Activated CD4-positive, CD25-positive, alpha-beta regulatory T cell treated with anti-CD3 and anti-CD28 coated beads, Interleukin-2, amount 50 U/mL, for 16 hours (primary cell): ENCODE measurements around the gene LDB2.

Experiments
- DNase-seq: peaks from one replicate; pipeline ENCODE4 v3.0.0-alpha.2; 2020; ENCODE audit warnings: low read depth, low spot score

LDB2 gene

GRCh38 chr4:16686195-16686594 lies 212.2 kb downstream of the LDB2 start:
- no peak for DNase-seq

DNA sequence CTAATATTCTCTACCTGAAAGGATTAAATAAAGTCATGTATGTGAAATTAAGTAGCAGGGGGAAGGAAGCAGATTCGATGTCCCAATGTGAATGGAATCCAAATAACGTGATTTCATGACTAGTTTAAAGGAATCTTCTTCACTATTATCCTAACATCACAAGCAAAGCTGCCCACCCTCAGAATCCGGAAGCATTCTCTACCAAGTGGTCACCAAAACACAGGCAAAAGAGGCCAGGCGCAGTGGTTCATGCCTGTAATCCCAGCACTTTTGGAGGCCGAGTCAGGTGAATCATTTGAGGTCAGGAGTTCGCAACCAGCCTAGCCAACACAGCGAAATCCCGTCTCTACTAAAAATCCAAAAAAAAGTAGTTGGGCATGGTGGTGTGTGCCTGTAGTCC lies 212.9 kb downstream of the LDB2 start:
- no peak for DNase-seq

DNA sequence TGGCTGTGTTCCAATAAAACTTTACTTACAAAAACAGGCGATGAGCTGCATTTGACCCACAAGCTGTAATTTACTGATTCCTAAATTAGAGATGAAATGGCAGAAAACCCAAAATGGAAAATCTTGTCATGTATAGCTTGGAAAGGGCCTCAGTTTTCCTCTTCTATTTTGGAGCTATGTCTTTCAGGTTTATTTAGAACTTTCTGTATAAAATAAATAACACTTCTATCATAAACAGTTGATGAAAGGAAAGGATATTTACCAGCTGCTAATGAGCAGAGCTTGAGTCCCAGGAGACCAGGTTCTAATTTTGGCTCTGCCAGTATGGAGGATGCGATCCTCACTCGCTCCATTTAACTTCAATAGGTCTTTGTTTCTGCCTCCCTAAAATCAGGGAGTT lies 213.5 kb downstream of the LDB2 start:
- no peak for DNase-seq

GRCh38 chr4:16684097-16684496 lies 214.3 kb downstream of the LDB2 start:
- no peak for DNase-seq

GRCh38 chr4:16682975-16683374 lies 215.5 kb downstream of the LDB2 start:
- no peak for DNase-seq

DNA sequence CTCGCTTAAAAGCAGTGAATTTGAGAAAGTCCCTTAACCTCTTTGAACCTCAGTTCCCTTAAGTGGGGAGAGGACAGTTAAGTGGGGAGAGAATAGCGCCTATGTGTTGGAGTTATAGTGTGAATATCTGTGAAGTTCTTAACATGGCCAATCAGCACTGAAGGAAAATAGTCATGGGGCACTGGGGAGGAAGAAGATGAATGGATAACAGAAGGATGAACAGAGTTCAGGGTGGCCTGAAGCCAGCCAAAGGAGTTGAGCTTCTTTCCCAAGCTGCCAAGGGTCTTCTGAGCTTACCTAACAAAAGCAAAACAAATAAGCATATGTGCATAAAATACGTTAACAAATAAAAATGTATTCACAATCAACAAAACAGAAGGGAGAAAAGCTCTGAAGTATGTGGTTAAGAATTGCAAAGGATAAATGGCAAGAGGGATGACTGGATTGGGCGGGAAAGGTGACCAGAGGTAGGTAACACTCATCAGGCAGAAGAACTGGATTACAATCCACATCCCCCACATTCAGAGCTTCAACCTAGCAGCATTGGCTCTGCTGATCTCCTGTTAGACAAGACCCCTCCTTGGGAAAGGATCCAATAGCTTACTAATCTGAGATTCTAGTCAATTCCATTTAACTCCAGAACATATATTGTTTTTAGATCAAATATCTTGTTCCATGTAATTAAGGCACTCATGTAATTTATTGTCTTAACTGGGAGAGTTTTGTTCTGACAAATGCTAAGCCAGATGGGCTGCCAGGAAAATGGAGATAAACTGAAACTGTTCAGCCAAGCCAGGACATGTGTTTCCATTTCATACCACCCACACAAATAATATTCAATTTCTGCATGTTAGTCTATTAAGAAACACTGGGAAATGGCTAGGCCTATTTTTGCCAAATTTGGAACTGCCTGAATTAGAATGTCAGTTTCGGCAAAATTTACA lies 221.2 kb downstream of the LDB2 start:
- no peak for DNase-seq

GRCh38 chr4:16676230-16676770 lies 222.1 kb downstream of the LDB2 start:
- DNase-seq = no peak

- no peak for DNase-seq
Observed at GRCh38 chr4:16674082-16674481, 224.4 kb downstream of the LDB2 start.

DNA sequence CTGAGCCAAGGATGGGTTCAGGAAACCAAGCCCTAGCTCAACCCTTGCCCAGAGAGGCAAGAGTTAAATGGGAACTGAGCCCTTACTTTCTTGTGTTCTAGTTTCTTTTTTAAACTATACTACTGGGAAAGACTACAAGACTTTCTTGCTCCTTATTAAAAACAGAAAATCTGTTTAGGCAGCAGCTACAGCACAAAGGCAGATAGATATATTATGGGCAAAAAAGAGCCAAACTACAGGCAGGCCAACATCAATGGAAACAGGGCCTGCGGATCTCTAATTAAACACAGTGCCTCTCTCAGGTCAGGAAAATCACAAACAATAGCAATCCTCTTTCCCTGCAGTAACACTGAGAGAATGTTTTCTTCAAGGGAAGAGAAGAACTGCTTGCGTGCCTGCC lies 226.0 kb downstream of the LDB2 start:
- DNase-seq = no peak

DNA sequence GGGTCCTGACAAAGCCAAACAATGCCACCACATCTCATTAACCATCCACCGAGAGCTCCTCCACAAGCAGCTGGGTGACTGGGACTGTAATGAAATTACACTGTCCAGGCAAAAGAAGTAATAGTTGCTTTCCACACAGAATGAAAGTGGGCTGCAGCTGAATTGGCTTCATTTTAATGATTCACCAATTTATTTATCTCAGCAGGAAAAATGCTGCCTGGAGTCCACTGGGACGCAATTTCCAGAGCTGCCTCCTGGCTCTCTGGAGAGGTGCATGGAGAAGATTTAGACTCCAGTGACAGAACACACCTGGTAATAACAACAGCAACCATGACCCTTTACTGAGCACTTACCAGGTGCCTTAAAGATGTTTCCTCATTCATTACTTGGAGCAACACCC lies 226.7 kb downstream of the LDB2 start:
- DNase-seq = no peak

GRCh38 chr4:16670727-16671126 lies 227.7 kb downstream of the LDB2 start:
- DNase-seq = no peak

GRCh38 chr4:16669036-16669435 lies 229.4 kb downstream of the LDB2 start:
- no peak for DNase-seq

GRCh38 chr4:16668488-16668887 lies 230.0 kb downstream of the LDB2 start:
- no peak for DNase-seq

DNA sequence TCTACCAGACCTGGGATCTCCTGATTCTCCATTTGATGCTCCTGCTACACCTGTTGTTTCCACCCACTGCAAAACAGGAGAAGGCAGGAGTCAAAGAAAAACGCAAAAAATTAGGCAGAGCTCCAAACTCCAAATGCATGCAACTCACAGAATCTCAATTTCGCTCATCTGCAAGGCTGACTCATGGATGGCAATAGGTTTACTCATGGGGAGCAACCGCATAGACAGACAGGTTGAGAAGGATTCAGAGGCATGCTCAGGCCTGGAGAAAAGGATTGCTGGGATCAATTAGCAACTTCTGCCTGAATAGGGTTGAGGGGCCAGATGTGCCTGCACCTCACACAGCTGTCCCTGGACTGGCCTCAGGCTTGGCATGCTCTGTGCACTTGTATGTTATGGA lies 231.0 kb downstream of the LDB2 start:
- DNase-seq = no peak

GRCh38 chr4:16665942-16666551 lies 232.4 kb downstream of the LDB2 start:
- no peak for DNase-seq

- no peak for DNase-seq
Observed at GRCh38 chr4:16663732-16664131, 234.7 kb downstream of the LDB2 start.

- no peak for DNase-seq
Observed at GRCh38 chr4:16663307-16663706, 235.1 kb downstream of the LDB2 start.

GRCh38 chr4:16661813-16662212 lies 236.6 kb downstream of the LDB2 start:
- no peak for DNase-seq

- no peak for DNase-seq
Observed at GRCh38 chr4:16660656-16661055, 237.8 kb downstream of the LDB2 start.

DNA sequence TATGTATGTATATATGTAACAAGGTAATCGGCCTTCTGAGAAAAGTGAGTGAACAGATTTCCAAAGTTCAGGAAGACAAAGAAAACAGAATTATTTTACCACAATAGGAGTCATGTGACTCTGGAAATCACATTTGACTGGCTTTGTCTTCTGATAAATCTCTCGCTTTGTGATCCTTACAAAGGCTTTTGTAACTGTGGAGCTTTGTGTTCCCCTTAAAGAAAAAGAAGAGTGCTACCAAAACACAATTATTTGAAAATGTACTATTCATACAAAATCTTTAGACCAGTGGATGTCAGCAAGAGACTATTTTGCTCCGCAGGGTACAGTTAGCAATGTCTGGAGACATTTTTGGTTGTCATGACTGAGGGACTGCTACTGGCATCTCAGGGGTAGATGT lies 238.8 kb downstream of the LDB2 start:
- no peak for DNase-seq

DNA sequence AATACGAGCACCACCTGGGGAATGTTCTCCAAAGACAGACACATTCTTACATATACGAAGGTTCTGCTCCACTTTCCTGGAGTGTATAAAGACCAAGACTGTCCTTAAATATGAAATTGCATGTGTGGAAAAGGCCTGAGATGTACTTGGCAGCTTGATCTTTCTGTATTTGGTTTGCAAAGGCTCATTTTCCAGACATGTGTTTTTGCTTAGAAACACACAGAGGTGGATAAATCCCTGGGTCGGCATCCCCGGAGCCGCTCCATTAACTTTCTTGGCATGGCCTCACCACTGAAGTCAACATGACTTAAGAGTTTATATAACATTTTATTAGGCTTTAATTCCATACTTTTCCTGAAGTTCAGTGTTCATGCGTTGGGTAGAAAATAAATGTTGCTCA lies 239.4 kb downstream of the LDB2 start:
- DNase-seq = no peak

DNA sequence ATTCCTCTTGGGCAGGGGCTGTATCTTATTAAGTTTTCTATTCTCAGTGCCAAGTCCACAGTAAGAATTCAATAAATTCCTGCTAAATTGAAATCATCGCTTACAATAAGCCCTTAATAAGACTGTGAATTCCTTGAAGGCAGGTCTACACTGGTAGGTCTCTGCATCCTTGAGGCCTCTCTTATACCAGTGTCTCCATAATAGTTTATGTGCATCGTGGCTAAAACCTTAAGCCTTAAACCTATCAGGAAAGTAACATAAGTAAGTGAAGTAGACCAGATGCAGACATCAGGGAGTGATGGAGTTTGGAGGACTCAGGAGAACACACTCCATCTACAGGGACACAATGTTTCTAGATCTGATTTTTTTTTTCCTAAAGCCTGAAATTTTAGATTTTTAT lies 240.3 kb downstream of the LDB2 start:
- DNase-seq = no peak

- DNase-seq = no peak
Observed at GRCh38 chr4:16655111-16655510, 243.3 kb downstream of the LDB2 start.
